Middle frontal gyrus (tissue), 1 donor: ENCODE measurements around the gene RPL29.
A peak's percentile ranks its signal among the peaks of the same experiment; 100 is the strongest.

Source experiments
- DNase-seq: peaks from one replicate; pipeline ENCODE4 v3.0.0-alpha.2; 2015; ENCODE audit warnings: low spot score; ENCODE audit errors: extremely low spot score

RPL29 gene

DNA sequence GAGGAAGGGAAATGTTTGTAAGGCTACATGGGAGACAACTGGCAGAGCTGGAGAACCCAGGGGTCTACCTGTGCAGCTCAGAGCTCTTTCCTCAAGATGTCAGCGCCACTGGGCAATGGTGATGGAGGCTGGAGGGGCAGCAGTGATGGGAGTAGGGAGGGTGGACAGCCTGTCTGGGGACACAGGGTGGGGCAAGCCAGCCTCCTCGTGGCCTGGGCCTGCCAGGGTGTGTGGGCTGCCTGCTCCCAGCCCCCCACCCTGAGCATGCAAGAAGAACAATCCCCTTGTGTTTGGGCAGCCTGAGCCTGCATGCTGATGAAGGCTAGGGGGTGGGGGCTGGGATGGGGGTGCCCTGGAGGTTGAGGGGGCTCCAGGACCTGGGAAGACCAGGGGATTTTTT, 29.7 kb downstream of the RPL29 start:
- no peak for DNase-seq

DNA sequence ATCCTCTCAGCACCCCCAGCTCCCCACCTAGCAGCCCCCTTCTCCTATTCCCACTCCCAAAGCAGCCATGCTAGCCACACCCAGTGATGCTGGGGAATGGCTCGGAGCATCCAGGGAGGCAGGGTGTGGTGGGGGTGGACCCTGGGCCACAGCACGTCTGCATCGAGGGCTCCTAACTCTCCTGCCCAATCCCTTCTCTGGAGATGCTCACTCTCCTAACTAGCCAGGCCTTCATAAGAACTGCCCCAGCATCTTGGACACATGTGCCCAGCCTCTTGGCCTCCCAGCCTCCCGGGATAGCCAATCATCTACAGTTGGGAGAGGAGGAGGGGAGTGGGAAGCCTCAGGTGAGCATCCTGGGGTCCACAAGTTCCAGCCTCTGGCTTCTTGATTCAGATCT, 31.2 kb downstream of the RPL29 start:
- no peak for DNase-seq

DNA sequence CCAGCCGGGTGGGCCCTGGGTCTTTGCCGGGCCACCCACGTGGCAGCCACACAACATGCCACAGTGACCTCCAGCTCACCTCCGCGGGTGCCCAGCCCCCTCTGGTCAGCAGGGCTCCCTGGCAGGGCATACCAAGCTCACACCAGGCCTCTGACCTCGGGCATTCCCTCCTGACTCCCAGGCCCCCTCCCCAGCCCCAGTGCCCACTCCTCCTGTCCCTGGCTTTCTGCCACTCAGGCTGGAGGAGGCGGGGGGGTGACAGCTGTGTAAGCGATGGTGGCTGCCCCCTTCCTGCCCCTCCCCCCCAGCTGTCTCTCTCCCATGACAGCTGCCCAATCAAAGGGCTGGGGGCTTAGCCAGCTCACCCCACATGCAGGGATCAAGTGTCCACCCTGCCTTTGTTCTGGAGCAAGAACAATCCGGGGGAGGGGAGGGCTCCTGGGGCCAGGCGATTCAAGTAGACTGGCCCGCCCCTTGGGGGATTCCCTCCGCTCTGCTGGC, 31.7 kb downstream of the RPL29 start:
- DNase-seq, result no peak

DNA sequence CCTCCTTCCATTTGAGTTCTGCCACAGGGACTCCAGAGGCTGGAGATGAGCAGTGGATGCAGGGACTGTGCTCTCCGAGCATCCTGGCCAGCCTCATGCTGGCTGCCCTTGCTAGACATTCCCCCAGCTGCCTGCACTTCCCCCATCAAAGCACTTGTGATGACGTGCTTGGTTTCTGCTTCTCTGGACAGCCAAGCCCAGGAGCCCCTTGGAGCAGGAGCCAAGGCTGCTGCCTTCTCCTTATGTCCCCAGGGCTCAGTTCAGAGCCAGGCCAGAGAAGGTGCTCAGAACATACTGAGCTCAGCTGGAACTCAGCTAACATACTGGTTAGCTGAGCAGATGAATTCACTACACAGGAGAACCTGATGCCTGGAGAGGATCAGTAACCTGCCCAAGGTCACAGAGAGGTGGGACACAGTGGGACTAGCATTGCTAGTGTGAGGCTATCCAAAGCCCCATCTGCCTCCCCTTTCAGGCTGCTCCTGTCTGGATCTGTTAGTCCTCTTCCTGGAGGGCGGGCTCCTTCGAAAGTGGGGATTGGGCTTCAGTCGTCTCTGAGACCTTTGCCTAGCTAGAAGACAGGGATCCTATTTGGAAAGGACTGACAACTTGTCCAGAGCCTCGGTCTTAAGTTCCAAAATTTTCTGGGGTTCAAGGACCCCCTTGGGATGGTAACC, 32.7 kb downstream of the RPL29 start:
- no peak for DNase-seq

DNA sequence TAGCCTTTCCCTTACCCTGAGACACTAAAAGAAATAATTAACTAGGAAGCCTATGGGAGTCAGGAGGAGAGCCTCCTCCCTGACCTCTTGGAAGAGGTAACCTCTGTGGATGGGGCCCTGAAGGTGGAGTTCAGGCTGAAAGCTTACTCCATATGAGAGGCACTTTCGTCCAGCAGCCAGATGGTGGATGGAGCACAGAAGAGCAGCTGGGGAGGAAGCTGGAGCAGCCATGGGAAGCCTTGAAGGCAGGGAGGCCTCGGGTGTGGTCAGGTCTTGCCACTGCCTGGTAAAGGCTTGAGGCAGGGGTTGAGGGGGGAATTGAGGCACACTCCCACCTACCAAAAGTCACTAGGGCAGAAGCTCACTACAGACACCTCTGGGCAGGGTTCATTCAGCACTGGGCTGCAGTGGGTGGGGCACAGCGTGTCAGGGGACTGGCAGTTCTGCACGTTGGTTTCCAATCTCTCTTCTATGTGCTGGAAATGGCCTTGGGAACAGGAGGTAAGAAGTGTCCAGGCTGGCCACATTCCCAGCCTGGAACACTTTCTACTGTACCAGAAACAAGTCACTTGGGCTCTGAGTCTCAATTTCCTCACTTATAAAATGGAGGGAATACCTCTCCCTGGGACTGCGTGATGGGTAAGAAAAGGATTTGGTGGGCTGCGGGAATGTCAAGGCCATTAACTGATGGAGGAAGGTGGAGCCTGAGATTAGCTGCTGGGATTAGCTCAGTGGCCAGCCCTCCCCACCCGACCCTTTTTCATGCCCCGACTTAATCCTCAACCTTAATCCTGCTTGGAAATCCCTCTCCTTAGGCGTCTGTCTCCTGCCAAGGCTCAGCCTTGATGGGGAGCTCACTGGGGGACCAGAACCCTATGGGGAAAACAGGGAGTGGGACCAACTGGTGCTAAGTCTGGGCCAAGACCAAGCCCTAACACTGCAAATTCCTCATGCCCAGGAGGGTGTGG, 33.8 kb downstream of the RPL29 start:
- DNase-seq, result no peak

DNA sequence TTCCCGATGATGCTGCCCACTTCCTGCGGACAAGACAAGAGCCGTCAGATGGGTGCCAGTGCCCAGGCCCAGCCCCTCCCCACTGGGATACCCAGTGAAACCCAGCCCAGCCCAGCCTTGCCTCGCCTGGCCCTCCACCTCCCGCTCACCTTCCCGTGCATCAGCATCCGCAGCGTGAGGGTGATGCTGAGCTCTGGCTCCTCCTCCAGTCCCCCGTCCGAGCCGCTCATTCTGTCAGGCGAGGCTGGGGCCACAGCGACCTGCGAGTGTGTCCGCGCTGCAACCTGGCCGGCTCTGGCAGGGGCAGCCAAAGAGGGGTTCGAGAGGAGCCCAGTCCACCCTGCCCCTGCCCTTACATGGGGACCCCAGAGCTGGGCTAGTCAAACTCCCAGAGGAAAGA, 34.7 kb downstream of the RPL29 start:
- DNase-seq, result no peak

DNA sequence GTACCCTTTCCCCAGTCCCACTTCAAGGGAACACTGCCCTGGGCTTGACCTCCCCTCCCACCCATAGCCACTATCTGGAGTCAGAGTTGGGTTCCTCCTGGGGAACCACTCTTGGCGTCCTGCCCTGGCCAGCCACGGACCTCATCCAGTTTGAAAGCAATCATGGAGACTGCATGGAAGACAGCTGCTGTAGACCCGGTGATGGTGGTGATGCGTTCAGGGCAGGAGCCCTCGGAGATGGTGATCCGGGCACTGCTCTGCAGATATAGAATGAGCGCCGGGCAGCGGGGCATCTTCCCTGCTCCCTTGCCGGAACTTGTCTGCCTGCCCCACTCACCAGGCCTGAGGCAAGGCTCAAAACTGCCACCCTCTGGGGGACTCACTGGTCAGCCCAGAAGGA, 35.3 kb downstream of the RPL29 start:
- DNase-seq, result no peak

DNA sequence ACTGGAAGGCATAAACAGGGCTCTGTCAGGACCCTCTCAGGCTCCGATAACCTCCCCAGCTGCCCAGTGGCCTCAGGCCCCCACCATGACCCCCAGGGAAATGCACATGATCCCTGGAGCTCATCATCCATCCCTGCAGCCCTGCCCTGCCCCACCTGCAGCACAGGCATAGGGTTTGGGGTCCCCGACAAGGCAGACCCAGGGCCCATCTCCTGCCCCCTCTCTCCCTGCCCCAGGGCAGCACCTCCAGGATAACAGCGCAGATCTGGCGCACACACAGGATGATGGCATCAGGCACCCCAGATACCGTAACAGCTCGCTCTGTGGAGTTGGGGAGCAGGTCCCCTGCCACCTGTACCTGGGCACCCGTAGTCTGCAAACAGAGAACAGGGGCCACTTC, 36.0 kb downstream of the RPL29 start:
- no peak for DNase-seq

DNA sequence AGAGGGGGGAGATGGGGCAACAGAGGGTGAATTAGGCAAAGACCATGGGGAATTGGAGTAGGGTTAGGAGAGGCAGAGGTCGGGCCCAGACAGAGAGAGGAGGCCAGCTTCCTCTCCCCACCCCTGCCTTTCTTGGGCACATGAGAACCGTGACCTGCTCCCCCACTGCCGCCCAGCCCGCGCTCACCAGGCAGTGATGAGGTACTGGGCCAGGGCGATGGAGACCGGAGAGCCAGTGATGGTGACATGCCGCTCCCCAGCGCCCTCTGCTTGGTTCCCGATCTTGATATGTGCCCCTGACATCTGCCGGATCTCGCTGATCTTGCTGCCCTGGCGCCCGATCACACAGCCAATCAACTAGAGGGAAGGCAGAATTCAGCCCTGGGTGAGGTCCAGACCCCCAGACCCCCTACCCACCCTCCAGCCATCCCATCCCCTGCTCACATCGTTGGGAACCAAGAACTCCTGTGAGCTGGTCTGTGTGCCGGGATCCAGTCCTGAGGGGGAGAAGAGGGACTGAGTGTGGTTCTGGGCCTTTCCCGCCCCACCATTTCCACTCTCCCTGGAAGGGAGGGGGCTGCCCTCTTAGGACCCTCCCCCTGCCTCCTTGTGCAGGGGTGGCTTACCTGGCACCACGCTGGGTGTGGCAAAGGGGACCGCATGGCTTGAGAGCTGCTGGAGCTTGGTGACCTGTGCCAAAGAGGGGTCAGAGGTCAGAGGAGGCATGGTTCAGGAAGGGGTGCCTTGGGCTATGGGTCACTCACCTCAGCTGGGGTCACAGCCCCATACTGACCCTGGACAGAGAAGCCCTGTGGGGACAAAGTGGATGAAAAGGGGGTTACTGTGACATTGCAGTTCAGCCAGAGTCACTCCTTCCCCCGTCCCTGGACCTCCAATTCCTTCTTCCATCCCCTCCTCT, 36.8 kb downstream of the RPL29 start:
- no peak for DNase-seq

DNA sequence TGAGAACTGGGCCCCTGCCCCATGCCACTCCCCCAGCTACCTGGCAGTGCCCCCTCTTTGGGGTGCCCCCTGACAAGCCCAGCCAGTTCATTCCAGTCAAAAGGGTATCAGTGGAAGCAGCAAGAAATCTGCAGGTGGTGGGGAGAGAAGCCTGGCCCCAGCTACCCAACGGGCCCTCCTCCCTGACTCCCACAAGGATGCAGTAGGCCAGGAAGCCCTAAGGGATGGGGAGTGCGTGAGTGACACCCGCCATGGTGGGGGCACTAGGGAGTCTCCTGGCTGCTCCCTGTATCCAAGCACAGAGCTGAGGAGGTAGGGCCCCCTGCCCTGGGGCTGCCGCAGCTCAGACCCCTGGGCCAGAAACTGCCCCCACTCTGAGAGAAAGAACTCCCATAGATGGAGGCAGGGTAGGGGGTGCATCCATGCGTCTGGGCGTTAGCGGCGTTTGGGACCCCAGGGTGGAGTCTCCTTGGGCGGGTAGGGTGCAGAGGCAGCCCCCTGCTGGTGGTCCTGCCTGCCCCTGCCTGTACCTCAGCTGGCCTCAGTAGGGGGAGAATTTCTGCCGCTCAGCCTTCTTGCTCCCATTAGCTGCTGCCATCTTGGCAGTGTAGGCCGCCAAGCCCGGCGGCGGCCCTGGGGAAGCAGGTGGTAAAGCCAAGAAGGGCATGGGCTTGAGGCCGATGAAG, 38.0 kb downstream of the RPL29 start:
- DNase-seq, result no peak

DNA sequence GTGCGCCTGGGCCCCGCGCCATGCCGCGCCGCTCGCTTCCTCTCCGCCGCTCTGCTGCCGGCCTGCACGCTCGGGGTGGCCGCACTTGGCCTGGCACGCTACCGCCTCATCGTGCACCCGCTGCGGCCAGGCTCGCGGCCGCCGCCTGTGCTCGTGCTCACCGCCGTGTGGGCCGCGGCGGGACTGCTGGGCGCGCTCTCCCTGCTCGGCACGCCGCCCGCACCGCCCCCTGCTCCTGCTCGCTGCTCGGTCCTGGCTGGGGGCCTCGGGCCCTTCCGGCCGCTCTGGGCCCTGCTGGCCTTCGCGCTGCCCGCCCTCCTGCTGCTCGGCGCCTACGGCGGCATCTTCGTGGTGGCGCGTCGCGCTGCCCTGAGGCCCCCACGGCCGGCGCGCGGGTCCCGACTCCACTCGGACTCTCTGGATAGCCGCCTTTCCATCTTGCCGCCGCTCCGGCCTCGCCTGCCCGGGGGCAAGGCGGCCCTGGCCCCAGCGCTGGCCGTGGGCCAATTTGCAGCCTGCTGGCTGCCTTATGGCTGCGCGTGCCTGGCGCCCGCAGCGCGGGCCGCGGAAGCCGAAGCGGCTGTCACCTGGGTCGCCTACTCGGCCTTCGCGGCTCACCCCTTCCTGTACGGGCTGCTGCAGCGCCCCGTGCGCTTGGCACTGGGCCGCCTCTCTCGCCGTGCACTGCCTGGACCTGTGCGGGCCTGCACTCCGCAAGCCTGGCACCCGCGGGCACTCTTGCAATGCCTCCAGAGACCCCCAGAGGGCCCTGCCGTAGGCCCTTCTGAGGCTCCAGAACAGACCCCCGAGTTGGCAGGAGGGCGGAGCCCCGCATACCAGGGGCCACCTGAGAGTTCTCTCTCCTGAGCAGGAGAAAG, 39.6 kb downstream of the RPL29 start:
- no peak for DNase-seq

DNA sequence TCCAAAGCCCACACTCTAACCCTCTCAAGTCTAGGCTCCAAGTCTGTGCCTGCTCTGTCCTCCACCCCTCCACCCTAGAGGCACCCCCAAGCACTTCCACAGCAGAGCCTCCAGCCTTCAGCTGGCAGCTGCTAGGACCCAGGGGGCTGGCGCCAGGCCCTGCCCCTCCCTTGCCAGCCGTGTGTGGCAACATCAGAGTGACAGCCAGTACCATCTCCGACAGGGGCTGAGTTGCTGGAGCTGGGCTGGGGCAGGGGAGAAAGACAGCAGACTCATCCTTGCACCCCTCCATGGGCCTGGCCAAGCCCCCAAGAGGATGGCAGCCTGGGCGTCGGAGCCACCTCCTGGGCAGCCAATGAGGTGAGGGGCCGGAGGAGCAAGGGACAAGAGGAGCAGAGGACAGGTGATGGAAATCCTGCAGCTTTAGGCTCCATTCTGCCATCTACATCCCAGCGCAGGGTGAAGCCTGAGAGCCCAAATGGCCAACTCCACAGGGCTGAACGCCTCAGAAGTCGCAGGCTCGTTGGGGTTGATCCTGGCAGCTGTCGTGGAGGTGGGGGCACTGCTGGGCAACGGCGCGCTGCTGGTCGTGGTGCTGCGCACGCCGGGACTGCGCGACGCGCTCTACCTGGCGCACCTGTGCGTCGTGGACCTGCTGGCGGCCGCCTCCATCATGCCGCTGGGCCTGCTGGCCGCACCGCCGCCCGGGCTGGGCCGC, 40.4 kb downstream of the RPL29 start, which contains the start of gene GPR62:
Gene GPR62 (plus strand): TSS at position 207 of the 718 bp plus-strand sequence. CDS start 272 bp downstream, at position 479.
- DNase-seq, result peak; percentile 62

DNA sequence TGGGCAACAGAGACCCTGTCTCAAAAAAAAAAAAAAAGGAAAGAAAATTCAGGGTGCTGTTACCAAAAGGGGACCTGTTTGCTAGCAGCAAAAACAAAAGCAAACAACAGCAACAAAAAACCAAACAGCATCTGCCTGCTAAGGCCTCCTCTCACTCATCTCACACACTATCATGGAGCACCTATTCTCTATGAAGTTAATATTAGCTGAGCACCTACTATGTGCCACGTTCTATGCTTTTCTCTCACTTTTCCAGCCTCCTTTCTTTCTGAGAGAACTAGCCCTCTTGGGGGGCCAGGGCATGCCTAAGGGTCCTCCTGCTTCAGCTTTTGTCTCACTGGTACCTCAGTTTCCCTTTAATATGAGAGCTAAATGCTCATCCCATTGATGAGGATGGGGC, 41.0 kb downstream of the RPL29 start:
- no peak for DNase-seq

DNA sequence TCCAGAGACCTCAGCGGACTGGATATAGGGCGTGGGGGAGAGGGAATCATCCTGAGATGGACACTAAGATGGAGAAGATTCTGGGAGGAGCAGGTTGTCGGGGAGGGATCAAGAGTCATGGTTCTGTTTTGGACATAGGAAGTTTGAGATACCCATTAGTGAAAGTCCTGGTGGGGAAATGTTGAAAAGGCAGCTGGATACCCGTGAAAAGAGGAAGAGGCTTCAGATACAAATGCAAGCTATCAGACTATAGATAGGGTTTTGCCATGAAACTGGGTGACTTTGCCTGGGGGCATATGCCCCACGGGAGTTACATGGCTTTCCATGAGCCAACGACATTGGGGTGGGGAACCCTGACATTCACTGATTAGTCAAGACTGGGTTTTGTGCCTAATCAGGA, 41.6 kb downstream of the RPL29 start:
- DNase-seq, result no peak

DNA sequence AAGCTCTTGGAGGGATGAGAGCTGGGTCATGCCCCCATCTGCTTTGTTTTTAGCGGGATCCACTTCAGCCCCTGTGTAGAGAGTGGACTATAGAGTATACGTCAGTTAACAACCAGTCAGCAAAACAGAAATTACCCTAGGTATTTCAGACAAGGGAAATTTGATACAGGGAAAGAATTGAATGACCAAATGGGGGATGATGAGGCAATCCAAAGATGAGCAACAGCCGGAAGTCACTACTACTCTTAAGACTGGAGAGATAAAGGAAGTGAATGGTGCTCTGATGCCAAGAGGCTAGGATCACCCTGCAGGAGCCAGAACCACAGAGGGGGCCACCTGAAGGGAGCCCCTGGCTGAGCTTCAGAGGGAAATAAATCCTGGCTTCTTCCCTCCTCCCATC, 42.2 kb downstream of the RPL29 start:
- DNase-seq, result no peak

DNA sequence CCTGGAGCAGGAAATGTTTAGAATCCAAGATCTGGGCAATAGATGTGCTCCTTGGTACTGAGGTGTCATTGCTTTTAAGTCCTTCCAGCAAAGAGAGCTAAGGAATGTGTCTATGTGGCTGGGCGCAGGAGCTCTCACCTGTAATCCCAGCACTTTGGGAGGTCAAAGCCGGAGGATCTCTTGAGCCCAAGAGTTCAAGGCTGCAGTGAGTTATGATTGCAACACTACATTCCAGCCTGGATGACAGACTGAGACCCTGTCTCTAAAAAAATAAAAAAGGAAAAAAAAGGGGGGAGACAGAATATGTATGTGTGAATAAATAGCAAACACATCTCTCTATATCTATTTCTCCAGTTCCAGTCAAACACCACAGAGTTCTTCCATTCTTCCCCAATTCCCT, 44.8 kb downstream of the RPL29 start:
- DNase-seq, result no peak

DNA sequence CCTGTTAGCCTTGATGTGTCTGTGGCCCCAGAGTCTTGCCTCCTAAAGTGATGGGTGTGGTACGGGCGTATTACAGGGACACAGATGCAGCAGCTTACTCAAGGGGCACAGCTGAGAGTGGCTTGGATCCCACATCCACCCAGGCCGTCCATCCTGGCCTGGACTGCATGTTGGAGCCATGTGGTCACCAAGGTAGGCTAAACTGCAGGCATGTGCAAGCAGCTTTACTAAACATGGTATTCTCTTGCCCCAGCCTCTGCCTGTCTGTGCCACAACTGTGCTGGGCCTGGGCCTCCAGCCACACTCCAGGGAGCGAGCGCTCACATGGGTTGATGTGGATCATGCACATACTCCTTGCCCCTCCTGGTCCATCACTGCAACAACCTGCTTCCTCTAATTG, 46.6 kb downstream of the RPL29 start:
- no peak for DNase-seq

DNA sequence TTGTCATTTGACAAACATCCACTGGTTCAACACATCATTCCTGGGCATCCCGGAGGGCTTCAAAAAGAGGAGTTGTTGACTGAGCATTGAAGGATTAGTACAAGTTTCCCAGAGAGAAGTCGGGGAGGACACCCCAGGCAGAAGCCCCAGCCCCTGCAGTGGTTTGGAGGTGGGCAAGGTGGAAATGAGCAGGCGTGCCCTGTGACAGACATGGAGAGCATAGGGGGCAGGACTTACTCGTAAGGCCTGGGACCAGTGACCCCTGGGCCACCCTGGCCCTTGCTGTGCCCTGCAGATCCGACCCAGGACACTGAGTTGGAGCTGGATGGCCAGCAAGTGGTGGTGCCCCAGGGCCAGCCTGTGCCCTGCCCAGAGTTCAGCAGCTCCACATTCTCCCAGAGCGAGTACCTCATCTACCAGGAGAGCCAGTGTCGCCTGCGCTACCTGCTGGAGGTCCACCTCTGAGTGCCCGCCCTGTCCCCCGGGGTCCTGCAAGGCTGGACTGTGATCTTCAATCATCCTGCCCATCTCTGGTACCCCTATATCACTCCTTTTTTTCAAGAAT, 47.6 kb downstream of the RPL29 start:
- DNase-seq, result no peak
